ENCODE measurements around the gene FBXL17.
"Not testable (repeated sequence)": the region's sequence is repeated elsewhere in the genome, so short reads cannot be mapped to it uniquely, and the experiment has no call there.

FBXL17 gene

GRCh38 chr5:108311682-108312081 lies 70.2 kb downstream of the FBXL17 start:
- DNase-seq (ENCODE audit: low spot score), result no peak

DNA sequence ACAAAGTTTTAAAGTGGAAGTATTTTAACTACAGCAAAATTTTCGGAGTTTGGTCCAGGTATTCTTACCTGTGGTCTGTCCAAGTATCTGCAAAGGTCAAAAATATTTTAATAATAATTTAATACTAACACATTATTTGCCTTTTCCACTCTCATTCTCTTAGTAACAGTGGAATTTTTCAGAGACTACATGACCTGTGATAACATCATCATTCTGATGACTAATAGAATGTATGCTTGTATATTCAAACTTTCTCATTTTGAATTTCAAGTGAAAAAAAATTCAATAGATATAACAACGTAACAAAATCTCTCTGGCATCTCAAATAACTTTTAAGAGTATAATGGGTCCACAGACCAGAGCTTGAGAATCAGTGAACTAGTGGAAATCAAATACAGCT lies 78.3 kb downstream of the FBXL17 start:
- no peak for DNase-seq (ENCODE audit: low spot score)

DNA sequence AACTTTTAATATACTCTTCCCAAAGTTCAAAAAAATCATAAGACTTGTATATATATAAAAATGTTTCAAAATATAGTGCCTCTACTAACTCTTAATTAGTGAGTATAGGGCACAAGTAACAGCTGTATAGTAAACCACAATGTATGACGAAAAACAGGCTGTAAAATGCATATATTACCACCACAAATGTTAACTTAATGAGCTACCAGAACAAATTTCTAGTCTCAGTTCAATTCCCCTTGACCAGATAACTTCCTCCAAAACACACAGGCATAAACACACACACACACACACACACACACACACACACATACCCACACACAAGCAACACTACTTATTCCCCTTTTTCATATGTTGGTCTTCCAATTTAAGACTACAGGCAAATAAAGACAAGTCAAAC lies 78.8 kb downstream of the FBXL17 start:
- DNase-seq (ENCODE audit: low spot score), result no peak

DNA sequence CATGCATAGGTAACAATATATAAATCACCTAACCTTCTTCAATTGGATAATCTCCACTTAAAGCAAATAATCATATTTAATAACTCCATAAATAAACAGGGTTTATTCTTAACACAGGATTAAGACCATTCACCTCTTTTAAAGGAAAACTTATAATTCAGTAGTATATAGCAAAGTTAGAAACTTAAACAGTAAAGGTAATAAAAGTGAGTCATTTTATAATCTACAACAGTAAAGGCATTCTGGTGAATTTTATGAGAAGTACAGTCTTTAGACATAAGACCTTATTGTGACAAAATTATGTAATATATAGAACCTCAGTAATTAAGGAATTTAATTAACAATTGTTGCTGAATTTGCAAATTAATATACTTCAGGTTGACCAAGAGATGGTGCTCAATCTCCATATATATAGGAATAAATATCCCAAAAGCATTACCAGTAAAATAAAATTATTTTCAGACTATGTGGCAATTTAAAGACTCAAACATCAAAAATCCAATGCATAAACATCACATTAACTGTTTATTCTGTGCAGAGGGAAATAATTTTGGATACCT lies 84.8 kb downstream of the FBXL17 start:
- no peak for DNase-seq (ENCODE audit: low spot score)

DNA sequence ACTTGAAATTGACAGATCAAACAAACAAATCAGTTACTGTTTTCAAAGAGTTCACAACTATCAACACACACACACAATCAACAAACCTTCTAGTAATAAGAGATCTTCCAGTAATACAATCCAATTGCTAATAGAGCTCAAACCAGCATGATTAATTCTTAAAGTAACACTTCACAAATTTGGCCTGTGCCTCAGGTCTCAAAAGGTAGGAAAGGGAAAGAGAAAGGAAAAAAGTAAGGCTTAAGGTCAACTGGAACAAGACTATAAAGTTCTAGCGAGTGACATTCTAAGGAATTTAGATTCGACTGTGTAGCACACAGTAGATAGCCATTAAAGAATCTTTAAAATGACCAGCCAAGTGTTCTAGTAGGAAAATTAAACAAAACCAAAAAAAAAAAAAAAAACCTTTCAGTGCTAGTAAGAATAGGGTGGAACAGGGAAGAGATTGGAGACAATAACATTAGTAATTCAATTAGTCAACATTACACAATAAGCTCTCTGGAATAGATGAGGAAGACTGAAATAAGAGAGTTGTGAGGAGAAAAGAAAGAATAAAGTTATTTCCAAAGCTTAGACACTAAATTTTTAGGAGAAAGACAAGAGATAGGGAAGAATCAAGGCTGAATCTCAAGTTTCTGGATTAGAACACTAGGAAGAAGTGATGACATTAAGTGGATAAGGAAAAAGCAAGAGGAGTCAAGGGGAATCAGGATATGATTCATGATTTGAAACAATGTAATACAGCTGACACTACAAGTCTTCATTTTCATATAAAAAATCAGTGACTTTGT lies 86.1 kb downstream of the FBXL17 start:
- no peak for DNase-seq (ENCODE audit: low spot score)

GRCh38 chr5:108280960-108281569 lies 100.8 kb downstream of the FBXL17 start:
- no peak for DNase-seq (ENCODE audit: low spot score)

GRCh38 chr5:108280248-108280647 lies 101.7 kb downstream of the FBXL17 start:
- DNase-seq (ENCODE audit: low spot score), result no peak

GRCh38 chr5:108278285-108279240 lies 103.3 kb downstream of the FBXL17 start:
- no peak for DNase-seq (ENCODE audit: low spot score)

DNA sequence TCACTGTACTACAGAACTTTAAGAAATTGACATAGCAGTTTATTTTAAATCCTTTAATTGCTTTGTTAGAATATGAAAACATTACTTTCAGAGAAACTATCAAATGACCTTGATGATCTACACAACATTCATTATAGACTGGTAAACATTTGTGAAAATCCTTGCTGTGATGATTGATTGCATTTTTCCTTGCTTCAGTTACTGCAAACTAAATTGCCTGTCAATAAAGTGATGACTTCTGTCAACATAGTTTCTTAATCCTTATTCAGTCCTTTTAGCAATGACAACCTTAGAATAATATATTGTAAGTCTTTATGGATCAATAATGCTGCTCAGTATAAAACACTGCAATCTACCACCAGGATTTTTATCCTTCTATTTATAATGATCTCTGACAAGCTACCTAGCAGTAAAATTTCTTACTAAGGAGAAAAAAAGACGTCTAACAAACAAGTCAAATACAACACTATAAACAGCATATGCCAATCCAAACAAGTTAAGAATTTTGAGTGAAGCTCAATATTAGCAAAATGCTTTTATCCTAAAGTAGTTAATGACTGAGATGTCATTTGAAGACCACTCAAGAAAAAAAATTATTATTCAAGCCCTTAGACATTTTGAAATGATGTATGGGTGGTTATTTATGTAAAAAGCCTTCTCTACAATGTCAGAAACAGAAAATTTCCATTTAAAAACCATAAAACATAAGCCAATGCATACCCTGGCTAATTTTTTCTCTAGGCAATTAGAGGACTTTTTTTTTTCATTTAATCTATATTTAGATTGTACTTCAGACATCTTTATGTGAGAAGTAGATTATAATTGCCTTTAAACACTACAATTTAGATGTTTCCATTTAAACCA lies 105.5 kb downstream of the FBXL17 start:
- no peak for DNase-seq (ENCODE audit: low spot score)

DNA sequence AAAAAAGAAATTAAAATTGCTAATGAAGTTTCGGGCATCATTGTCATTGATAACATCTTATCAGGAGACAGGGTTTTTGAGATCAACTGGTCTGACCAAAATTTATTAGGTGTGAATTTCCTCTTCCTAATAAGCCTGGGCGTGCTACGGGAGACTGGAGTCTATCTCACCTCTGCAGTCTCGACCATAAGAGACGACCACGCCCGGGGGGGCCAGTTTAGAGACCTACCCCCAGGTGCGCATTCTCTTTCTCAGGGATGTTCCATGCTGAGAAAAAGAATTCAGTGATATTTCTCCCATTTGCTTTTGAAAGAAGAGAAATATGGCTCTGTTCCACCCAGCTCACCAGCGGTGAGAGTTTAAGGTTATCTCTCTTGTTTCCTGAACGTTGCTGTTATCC lies 107.8 kb downstream of the FBXL17 start:
- DNase-seq (ENCODE audit: low spot score), result not testable (repeated sequence)

DNA sequence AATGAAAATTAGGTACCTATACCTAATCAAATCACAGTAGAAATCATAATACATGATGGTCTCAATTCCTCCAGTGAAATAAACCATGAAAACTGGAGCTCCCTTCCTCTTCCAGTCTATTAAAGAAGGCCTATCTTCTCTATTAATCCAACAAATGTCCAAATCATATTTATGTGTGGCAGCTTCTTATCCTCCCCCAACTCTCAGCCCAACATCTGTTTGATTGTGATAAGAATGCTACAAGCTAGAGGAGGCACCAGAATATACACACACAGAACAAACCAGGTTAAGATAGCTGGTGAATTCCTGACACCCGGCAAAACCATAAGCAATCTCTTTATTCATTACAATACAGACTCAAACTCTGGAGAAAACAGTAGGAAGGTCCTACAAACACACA lies 110.8 kb downstream of the FBXL17 start:
- DNase-seq (ENCODE audit: low spot score), result no peak

GRCh38 chr5:108266242-108266641 lies 115.7 kb downstream of the FBXL17 start:
- no peak for DNase-seq (ENCODE audit: low spot score)

DNA sequence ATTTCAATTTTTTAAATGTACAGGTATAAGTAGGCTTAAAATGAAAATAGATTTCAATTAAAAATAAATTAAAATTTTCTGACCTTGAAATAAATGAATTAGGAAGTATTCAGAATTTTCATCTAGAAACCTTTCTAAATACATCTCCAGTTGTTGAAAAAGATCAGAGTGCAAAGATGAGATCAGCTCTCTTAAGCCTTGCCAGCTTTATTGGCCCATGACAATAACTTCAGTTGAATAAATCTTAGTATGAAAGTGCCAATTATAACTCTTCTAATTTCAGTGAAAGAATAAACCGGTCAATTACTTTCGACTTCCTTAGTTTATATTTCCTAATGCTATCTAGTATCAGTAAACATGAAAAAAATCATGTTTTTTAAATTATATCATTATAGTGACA lies 117.4 kb downstream of the FBXL17 start:
- no peak for DNase-seq (ENCODE audit: low spot score)

DNA sequence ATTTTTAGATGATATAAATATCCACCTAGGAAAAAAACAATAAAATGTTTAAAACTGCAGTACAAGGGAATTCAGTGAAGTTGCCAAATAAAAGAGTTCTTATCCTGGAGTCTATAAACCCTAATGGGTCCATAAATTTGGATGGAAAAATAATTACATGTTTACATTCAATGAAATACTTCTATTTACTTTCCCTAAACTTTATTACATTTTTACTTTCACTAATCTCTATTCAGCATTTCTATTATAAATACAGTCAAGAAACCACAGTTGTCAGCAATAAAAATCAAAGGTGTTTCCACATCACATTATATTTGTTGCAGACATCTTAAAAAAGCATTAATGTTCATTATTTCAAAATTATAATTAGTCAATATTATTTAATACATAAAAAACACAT lies 118.6 kb downstream of the FBXL17 start:
- DNase-seq (ENCODE audit: low spot score), result no peak

DNA sequence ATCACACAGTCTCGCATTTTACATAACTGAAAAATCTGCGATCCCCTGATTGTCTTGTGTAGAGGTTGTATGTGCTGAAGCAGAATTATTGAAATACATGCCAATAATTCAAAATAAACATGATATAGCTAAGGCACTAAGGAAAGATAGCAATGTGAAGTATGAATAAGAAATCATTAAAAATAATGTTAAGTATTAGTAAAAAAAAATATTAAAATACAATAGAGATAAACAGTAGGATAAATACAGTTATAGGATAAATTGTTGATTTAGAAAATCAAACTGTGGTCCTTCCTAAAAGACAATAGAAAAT lies 121.1 kb downstream of the FBXL17 start:
- DNase-seq (ENCODE audit: low spot score), result no peak

DNA sequence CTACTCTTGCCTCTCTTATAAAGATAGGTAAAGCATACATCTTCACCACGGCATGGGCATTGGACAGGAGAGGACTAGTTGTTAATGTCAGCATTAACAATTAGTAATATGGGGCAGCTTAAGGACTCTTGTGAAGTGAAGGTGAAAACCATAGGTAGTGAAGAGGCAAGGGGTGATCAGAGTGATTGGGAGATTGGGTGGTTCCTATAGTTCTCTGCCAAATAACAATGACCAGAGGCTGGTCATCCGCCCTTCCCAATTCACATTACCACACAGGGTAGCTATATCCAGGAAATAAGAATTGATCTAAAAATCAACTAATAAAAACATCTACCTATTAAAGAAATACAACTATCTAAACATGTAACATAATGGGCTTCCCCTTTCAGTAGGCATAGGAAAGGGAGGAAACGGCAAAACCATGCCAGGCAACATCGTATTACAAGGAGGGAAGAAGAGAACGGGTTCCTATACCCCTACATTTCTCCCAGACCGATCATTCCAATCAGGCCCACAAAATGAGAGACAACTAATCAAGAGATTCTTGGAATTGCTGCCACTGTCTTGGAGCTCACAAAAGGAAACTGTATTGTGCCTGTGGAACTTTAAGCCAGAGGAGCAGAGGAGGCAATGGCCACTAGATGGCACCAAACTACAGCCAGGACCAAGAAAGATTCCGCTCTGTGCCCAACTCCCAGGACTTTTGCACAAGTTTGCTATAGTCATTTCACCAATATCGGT lies 121.6 kb downstream of the FBXL17 start:
- no peak for DNase-seq (ENCODE audit: low spot score)

DNA sequence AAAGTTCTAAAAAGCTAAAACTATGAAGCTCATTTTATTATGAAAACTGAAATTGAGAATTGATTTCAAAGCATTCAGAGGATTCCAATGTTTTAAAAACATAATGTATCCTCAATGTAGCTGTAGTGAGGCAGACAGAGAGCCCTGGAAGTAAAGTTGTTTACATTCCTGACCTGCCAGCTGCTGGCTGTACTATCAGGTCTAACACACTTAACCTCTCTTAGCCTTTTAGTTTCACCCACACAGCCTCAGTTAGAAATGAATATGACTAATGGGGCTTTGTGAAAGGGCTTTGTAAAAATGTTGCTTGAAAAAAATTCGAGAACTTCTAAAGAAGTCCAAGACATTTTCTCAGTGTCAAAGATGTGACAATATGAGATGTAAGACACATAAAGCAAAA lies 122.6 kb downstream of the FBXL17 start:
- DNase-seq (ENCODE audit: low spot score), result no peak

DNA sequence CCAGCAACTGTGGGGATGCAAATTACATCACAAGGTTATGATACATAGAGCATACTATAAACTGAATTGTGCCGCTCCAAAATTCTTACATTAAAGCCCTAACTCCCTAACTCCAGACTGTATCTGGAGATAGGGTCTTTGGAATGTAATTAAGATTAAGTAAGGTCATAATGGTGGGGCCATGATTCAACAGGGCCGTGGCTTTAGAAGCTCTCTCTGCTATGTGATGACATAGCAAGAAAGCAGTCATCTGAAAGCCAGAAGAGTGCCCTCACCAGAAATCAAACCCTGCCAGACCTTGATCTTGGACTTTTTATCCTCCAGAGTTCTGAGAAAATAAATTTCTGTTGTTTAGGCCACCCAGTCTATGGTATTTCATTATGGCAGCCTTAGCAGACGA lies 123.9 kb downstream of the FBXL17 start:
- no peak for DNase-seq (ENCODE audit: low spot score)

DNA sequence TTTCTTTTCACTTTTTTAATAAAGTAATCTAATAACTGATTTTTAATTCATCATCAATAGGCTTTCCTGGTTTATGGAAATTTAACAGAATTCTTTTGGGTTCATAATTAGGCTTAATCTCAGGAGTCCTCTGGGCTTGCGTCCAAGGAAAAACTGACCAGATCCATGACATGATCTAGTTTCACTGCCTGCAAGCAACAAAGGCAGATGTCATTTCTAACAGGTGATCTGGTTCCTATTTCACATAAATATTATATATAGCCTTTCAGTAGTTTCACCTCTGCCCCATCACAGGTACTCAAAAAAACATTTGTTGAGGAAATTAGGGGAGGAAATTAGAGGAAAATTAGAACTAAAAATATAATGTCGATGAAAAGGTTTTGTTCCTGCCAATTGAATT lies 126.4 kb downstream of the FBXL17 start:
- DNase-seq (ENCODE audit: low spot score), result no peak

DNA sequence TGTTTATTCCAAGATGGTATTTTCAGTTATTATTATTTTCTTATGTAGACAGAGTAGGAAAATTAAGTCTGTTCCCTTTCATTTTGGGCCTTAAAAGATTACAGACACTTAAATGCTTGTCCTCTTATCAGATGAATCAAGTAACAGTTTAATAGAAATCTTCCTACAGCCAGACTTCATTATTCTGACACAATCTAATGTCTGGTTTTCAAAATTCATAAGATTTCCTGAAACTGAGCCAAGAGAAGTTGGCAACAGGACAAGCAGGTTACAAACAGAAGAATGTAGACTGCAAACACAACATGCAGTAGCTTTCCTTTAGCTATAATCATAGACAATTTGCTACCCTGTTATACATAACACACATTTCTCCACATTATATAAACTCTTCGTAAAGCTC lies 130.5 kb downstream of the FBXL17 start:
- DNase-seq (ENCODE audit: low spot score), result no peak
